Suprapubic skin (tissue), 4 donors: ENCODE measurements around the gene CNPY3. TPM values are rescaled to one million over a fixed set of nuclear protein-coding genes. Genes with fewer than 3 reads are reported as not detected.

Source experiments
- DNase-seq, 2 donors: peaks; one replicate each; pipeline ENCODE4 v3.0.0-alpha.2; 2019; ENCODE audit warnings: low spot score in 2 of 2
- H3K27ac ChIP-seq: fragments of 200-600 bp; sonication (generic); one replicate; pipeline ENCODE4 v1.5.1; 2019
- H3K27me3 ChIP-seq: fragments of 200-600 bp; sonication (generic); one replicate; pipeline ENCODE4 v1.5.1; 2019
- H3K36me3 ChIP-seq: fragments of 200-600 bp; sonication (generic); one replicate; pipeline ENCODE4 v1.5.1; 2019
- H3K4me1 ChIP-seq: fragments of 200-600 bp; sonication (generic); one replicate; pipeline ENCODE4 v1.5.1; 2019
- H3K4me3 ChIP-seq: fragments of 200-600 bp; sonication (generic); one replicate; pipeline ENCODE4 v1.5.1; 2019; ENCODE audit warnings: mild to moderate bottlenecking
- H3K9me3 ChIP-seq: fragments of 200-600 bp; sonication (generic); one replicate; pipeline ENCODE4 v1.5.1; 2019
- EP300 ChIP-seq: sonication (generic); formaldehyde crosslinking; IDR thresholded peaks from one replicate; pipeline ENCODE4 v1.6.1; 2017; ENCODE audit warnings: antibody characterized with exemption
- POLR2A ChIP-seq, 2 donors: fragments of 450-650 bp; IDR thresholded peaks; one replicate each; pipeline ENCODE4 v1.6.1; 2017; ENCODE audit warnings: antibody characterized with exemption in 2 of 2, mild to moderate bottlenecking in 2 of 2, moderate library complexity in 2 of 2
- POLR2AphosphoS5 ChIP-seq, 3 donors: sonication (generic); formaldehyde crosslinking; IDR thresholded peaks; one replicate each; pipeline ENCODE4 v1.6.1; 2017; ENCODE audit warnings: antibody characterized with exemption in 3 of 3
- WGBS: methylation state at CpG from one replicate; pipeline ENCODE4 v1.1.5; 2018; 5-methylcytosine and 5-hydroxymethylcytosine counted together
- total RNA-seq, 4 donors: library from RNA; depleted of rRNA; stranded (reverse); fragments of >200 nt; gene quantifications; one replicate each; pipeline ENCODE4 v1.1.0, GENCODE V29; 2016
- TF ChIP-seq, protein P1 (sequence below), 2 donors: fragments of 200-600 bp in 1 of 2; fragments of 450-650 bp in 1 of 2; sonication (generic) in 1 of 2; IDR thresholded peaks; one replicate each; pipeline ENCODE4 v1.5.1; 2016 to 2019; ENCODE audit warnings: antibody characterized with exemption in 2 of 2, mild to moderate bottlenecking in 1 of 2, moderate library complexity in 1 of 2

CNPY3 gene
- total RNA-seq, 4 donors from 2014 or later = 19.0 to 26.4 (median 23.2) TPM

DNA sequence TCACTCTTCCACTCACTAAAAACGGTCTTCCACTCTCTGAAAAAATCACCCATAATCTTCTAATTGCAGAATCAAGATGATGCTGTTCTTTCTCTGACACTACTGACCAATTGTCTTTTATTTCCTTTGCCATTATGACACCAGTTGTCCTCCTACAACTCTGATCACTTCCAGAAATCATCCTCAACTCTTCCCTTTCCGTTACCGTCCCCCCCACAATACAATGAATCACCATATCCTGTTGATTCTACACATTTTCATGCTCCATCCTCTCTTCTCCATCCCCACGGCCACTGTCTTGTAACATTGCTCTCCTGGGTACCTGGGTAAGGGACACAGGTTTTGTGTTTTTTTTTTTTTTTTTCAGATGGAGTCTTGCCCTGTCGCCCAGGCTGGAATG lies 52.6 kb downstream of the CNPY3 start:
- 86% methylated on average over 5 of the region's 5 CpGs for WGBS
- TF ChIP-seq EP300 (no peak), POLR2AphosphoS5 (IDR thresholded peaks at IDR 0.05) (no peak), POLR2A (IDR thresholded peaks at IDR 0.05) (no peak)
- TF ChIP-seq, protein P1, sequence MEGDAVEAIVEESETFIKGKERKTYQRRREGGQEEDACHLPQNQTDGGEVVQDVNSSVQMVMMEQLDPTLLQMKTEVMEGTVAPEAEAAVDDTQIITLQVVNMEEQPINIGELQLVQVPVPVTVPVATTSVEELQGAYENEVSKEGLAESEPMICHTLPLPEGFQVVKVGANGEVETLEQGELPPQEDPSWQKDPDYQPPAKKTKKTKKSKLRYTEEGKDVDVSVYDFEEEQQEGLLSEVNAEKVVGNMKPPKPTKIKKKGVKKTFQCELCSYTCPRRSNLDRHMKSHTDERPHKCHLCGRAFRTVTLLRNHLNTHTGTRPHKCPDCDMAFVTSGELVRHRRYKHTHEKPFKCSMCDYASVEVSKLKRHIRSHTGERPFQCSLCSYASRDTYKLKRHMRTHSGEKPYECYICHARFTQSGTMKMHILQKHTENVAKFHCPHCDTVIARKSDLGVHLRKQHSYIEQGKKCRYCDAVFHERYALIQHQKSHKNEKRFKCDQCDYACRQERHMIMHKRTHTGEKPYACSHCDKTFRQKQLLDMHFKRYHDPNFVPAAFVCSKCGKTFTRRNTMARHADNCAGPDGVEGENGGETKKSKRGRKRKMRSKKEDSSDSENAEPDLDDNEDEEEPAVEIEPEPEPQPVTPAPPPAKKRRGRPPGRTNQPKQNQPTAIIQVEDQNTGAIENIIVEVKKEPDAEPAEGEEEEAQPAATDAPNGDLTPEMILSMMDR (IDR thresholded peaks at IDR 0.05) = no peak
- H3K4me1 ChIP-seq = peaks cover 45% of the 10 kb centered on the region
- no peaks in the 10 kb centered on the region for H3K9me3 ChIP-seq
- no peak overlapping the region for H3K4me3 ChIP-seq
- H3K36me3 ChIP-seq = no peaks in the 10 kb centered on the region
- no peak for DNase-seq
- H3K27me3 ChIP-seq = no peaks in the 10 kb centered on the region
- no peak overlapping the region for H3K27ac ChIP-seq

DNA sequence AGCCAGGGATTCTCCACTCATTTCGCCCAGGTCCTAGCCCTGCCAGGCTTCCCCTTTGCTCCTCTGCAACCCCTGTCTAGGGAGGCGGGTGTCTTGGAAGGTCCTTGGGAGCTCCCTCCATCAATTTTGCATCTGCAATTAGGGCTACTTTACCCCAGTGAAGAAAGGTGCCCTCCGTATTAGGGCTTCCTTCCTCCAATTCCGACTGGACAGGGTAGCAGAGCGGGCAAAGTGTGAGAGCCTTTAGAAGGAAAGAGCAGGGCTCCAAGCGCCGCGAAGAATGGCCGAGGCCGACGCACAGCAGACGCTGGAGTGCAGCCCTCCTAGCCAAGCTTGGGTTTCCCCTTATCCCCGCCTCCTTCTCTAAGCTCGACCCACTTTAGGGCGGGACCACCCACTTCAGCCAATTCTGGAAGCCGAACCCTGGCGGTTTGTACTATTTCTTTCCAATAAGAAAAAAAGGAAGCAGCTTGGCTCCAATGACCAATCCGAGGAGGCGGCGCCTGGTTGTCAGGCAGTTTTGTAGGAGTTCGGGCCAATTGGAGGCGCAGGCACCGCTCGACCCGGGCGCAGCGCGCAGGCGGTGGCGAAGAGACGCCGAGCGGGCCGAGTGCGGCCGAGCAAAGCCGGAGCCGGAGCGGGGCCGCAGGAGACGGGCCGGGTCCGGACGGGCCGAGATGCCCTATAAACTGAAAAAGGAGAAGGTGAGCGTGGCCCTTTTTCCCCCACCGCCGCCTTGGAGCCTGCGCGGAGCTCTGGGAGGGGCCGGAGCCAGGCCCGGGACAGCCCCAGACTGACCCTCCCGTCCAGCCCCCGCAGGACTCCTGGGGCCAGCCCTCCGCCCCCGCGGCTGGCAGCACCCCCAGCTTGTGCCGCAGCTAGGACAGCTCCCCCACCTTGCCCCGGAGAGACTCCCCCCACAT lies 55.0 kb downstream of the CNPY3 start, which contains the start of gene PPP2R5D:
TSS of gene PPP2R5D (plus strand) at position 570 of the 923 bp plus-strand sequence. CDS start at position 678, 108 bp downstream.
- TF ChIP-seq POLR2A (IDR thresholded peaks at IDR 0.05) = peak in 1 of 2 donors; percentile 70
- TF ChIP-seq, protein P1 (IDR thresholded peaks at IDR 0.05) = no peak
- TF ChIP-seq EP300 = no peak
- TF ChIP-seq POLR2AphosphoS5 (IDR thresholded peaks at IDR 0.05) = peak in 2 of 3 donors; percentile 17 to 36
- H3K4me1 ChIP-seq = peaks cover 59% of the 10 kb centered on the region

DNA sequence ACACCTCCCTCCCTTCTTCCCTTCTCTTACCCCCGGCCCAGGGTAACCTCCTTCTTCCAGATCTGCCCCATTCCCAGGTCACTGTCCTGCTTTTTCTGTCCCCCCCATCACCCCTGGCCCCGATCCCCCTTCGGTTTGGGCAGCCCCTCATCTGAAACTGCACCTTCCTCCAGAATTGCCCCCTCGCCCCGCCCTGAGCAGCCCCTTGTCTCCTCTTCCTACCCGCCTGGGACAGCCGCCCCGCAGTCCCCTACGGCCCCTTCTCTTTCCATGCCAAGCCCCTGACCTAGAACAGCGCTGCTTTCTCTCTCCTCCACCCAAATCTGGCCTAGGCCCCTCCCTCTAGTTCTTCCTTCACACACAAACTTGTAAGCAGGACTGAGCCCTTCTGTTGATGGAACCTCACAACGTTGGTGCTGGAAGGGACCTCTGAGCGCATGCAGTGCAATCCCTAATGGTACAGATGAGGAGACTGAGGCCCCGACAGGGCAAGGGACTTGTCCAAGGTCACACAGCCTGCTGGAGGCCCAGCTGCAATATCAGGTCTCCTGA lies 55.7 kb downstream of the CNPY3 start:
- Histone ChIP-seq H3K27ac (peak overlapping the region; percentile 83), H3K4me1 (peaks cover 52% of the 10 kb centered on the region), H3K27me3 (no peaks in the 10 kb centered on the region), H3K9me3 (no peaks in the 10 kb centered on the region), H3K4me3 (peak overlapping the region; percentile 75), H3K36me3 (peaks cover 11% of the 10 kb centered on the region)
- WGBS = 10% methylated on average over 13 of the region's 13 CpGs
- no peak for DNase-seq
- TF ChIP-seq POLR2AphosphoS5 (IDR thresholded peaks at IDR 0.05) = no peak
- TF ChIP-seq EP300 = no peak
- no peak for TF ChIP-seq POLR2A (IDR thresholded peaks at IDR 0.05)
- TF ChIP-seq, protein P1 (IDR thresholded peaks at IDR 0.05) = no peak

More for the DNA sequence above, 55.0 kb downstream of the CNPY3 start, which contains the start of gene PPP2R5D:
- no peaks in the 10 kb centered on the region for H3K27me3 ChIP-seq
- no peaks in the 10 kb centered on the region for H3K9me3 ChIP-seq
- H3K27ac ChIP-seq = peak within 1 kb of the TSS; percentile 83
- peaks cover 4% of the 10 kb centered on the region for H3K36me3 ChIP-seq
- peak; percentile 99 for DNase-seq
- H3K4me3 ChIP-seq = peak within 1 kb of the TSS; percentile 75
- WGBS = under 1% methylated on average over 52 of the region's 59 CpGs

DNA sequence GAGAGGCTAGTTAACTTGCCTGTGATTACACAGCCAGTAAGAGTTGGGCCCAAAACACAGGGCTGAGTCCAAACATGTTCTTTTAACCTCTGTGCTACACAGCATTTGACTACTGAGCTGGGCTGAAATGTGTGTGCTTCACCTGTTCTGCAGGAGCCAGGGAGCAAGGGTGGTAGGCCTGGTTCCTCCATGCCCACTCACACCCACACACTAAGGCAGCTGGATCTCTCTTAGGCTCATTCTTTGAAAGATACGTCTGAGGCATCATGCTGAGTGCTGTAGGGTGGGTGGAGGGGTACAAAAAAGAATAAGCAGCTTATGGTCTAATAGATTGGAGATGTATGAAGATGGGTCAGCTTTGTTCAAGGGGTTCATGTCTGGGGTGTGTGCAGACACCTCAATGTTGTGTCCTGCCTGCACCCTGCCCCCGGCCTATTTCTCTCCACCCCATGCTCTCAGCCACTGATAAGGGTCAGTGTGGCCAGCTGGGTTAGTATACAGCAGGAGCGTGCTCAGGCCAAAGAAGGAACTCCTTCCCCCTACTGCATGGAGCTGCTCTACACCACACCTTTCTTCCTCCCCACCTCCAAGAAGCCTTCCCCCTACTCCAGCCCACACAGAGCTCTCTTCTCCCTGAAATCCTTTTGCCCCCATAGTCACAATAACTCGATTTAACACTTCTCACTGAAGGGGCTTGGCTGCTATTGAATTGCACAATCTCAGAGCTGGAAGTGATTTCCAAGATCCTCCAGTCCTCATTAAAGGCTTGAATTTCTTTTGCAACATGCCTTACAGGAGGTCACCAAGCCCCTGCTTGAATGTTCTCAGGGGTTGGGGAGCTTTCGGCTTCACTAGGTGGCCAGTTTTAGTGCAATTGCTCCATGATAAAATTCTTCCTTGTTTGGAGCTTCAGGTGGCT lies 58.5 kb downstream of the CNPY3 start:
- no peaks in the 10 kb centered on the region for H3K27me3 ChIP-seq
- peaks cover 49% of the 10 kb centered on the region for H3K4me1 ChIP-seq
- no peaks in the 10 kb centered on the region for H3K9me3 ChIP-seq
- DNase-seq = no peak
- 72% methylated on average over 5 of the region's 5 CpGs for WGBS
- H3K36me3 ChIP-seq = peaks cover 23% of the 10 kb centered on the region
- TF ChIP-seq POLR2AphosphoS5 (IDR thresholded peaks at IDR 0.05) (no peak), POLR2A (IDR thresholded peaks at IDR 0.05) (no peak), EP300 (no peak)
- TF ChIP-seq, protein P1 (IDR thresholded peaks at IDR 0.05) = no peak
- H3K27ac ChIP-seq = no peak overlapping the region
- H3K4me3 ChIP-seq = no peak overlapping the region
